Calu3 (cell line): Measurements from ENCODE around the gene MBP. TPM values are rescaled to one million over a fixed set of nuclear protein-coding genes. Genes with fewer than 3 reads are reported as not detected.

Experiments
- BruUV-seq: library from RNA; stranded (reverse); fragments of 400-500 nt; replicated peaks from 2 replicates; lab custom pipeline; 2021; lab: Mats Ljungman, UMichigan
- CTCF ChIA-PET: fragments of 300-600 bp; sonication (Branson Sonifier 250); formaldehyde crosslinking; loops from one replicate; lab custom pipeline; 2022; ENCODE audit warnings: antibody characterized with exemption; lab: Charles Lee
- DNase-seq: peaks from one replicate; pipeline ENCODE4 v3.0.0; 2022
- H3K27ac Mint-ChIP-seq: one replicate; pipeline ENCODE4 v1.8.0; 2022; ENCODE audit warnings: mixed read lengths; ENCODE audit not compliant: unreplicated experiment
- H3K27me3 Mint-ChIP-seq: one replicate; pipeline ENCODE4 v1.8.0; 2022; ENCODE audit warnings: mixed read lengths; ENCODE audit not compliant: unreplicated experiment
- H3K36me3 Mint-ChIP-seq: one replicate; pipeline ENCODE4 v1.8.0; 2022; ENCODE audit warnings: mild to moderate bottlenecking, moderate library complexity, mixed read lengths; ENCODE audit not compliant: insufficient read depth, unreplicated experiment
- H3K4me1 Mint-ChIP-seq: one replicate; pipeline ENCODE4 v1.8.0; 2022; ENCODE audit warnings: mild to moderate bottlenecking, low read depth, mixed read lengths; ENCODE audit not compliant: unreplicated experiment
- H3K4me3 Mint-ChIP-seq: one replicate; pipeline ENCODE4 v1.8.0; 2022; ENCODE audit warnings: mild to moderate bottlenecking, low read depth, moderate library complexity, mixed read lengths; ENCODE audit not compliant: unreplicated experiment
- H3K9me3 Mint-ChIP-seq: one replicate; pipeline ENCODE4 v1.8.0; 2022; ENCODE audit warnings: low read depth, mixed read lengths; ENCODE audit not compliant: unreplicated experiment
- CTCF ChIP-seq: fragments of 200-600 bp; IDR thresholded peaks from one replicate; pipeline ENCODE4 v1.8.0; 2022; ENCODE audit warnings: antibody characterized with exemption; ENCODE audit not compliant: unreplicated experiment
- intact Hi-C: fragments of 100-400 bp; cut with micrococcal nuclease; formaldehyde crosslinking; loops from one replicate; pipeline ENCODE4 v1.10.0; 2022; ENCODE audit not compliant: unreplicated experiment
- total RNA-seq: library from RNA; stranded (reverse); gene quantifications from 2 replicates; pipeline ENCODE4 v1.2.3, GENCODE V29; 2022

Gene MBP
- total RNA-seq, 1 experiment from 2014 or later: 221 TPM

GRCh38 chr18:76977108-76977621 is 155.4 kb downstream of the MBP start:
- H3K4me1 Mint-ChIP-seq: peaks cover 7% of the 10 kb centered on the region
- no peak overlapping the region for H3K4me3 Mint-ChIP-seq
- BruUV-seq: no TSS peak
- H3K9me3 Mint-ChIP-seq: no peaks in the 10 kb centered on the region
- intact Hi-C loops: no loop called here
- no peak for TF ChIP-seq CTCF
- CTCF ChIA-PET: interaction anchor here (0.8 to 1.6 kb wide), 3 partner anchors 9 to 78 kb away, joined by 3 to 4 read pairs (median 3); no protein-coding TSS in a partner anchor
- no peak for DNase-seq
- H3K27me3 Mint-ChIP-seq: peaks cover 51% of the 10 kb centered on the region
- no peaks in the 10 kb centered on the region for H3K36me3 Mint-ChIP-seq
- H3K27ac Mint-ChIP-seq: no peak overlapping the region

GRCh38 chr18:76975577-76976110 is 156.9 kb downstream of the MBP start:
- CTCF ChIA-PET: interaction anchor here (0.9 to 1.4 kb wide), 2 partner anchors 11 to 27 kb away, joined by 3 to 4 read pairs; no protein-coding TSS in a partner anchor
- no peak overlapping the region for H3K4me3 Mint-ChIP-seq
- no peaks in the 10 kb centered on the region for H3K9me3 Mint-ChIP-seq
- BruUV-seq: no TSS peak
- no peak for TF ChIP-seq CTCF
- H3K27ac Mint-ChIP-seq: no peak overlapping the region
- peaks cover 51% of the 10 kb centered on the region for H3K27me3 Mint-ChIP-seq
- no peaks in the 10 kb centered on the region for H3K36me3 Mint-ChIP-seq
- intact Hi-C loops: no loop called here
- DNase-seq: no peak
- peaks cover 7% of the 10 kb centered on the region for H3K4me1 Mint-ChIP-seq

- intact Hi-C loops: no loop called here
- H3K9me3 Mint-ChIP-seq: no peaks in the 10 kb centered on the region
- H3K4me3 Mint-ChIP-seq: no peak overlapping the region
- DNase-seq: no peak
- CTCF ChIA-PET: no interaction called here
- H3K27me3 Mint-ChIP-seq: peaks cover 51% of the 10 kb centered on the region
- H3K36me3 Mint-ChIP-seq: no peaks in the 10 kb centered on the region
- peaks cover 7% of the 10 kb centered on the region for H3K4me1 Mint-ChIP-seq
- no peak overlapping the region for H3K27ac Mint-ChIP-seq
- no TSS peak for BruUV-seq
- no peak for TF ChIP-seq CTCF
Observed at GRCh38 chr18:76974386-76974785, 158.2 kb downstream of the MBP start.

GRCh38 chr18:76973520-76974266 is 158.9 kb downstream of the MBP start:
- TF ChIP-seq CTCF: no peak
- Mint-ChIP-seq H3K27ac (no peak overlapping the region), H3K27me3 (peaks cover 51% of the 10 kb centered on the region), H3K4me3 (no peak overlapping the region), H3K9me3 (no peaks in the 10 kb centered on the region), H3K4me1 (peaks cover 7% of the 10 kb centered on the region), H3K36me3 (no peaks in the 10 kb centered on the region)
- CTCF ChIA-PET: no interaction called here
- no peak for DNase-seq
- intact Hi-C loops: no loop called here
- BruUV-seq: no TSS peak
